Thyroid gland (tissue), 4 donors: ENCODE measurements around the gene CSNK1D. TPM values are rescaled to one million over a fixed set of nuclear protein-coding genes. Genes with fewer than 3 reads are reported as not detected.

Source experiments
- DNase-seq, 2 donors: peaks; one replicate each; pipeline ENCODE4 v3.0.0-alpha.2; 2019
- H3K27ac ChIP-seq, 3 donors: fragments of 200-600 bp; sonication (generic); 1 replicate in 2 of 3; 2 replicates in 1 of 3; pipeline ENCODE4 v1.5.1; 2016 to 2019; ENCODE audit warnings: mild to moderate bottlenecking in 1 of 3, moderate library complexity in 1 of 3
- H3K27me3 ChIP-seq: fragments of 200-600 bp; sonication (generic); one replicate; pipeline ENCODE4 v1.5.1; 2019
- H3K36me3 ChIP-seq, 2 donors: fragments of 200-600 bp; sonication (generic); one replicate each; pipeline ENCODE4 v1.5.1; 2016 to 2019
- H3K4me1 ChIP-seq, 2 donors: fragments of 200-600 bp; sonication (generic); one replicate each; pipeline ENCODE4 v1.5.1; 2017 to 2019
- H3K4me3 ChIP-seq, 3 donors: fragments of 200-600 bp; sonication (generic); replicated peaks in 1 of 3; 1 replicate in 2 of 3; 2 replicates in 1 of 3; pipeline ENCODE4 v1.5.1; 2016; ENCODE audit warnings: mild to moderate bottlenecking in 1 of 3
- H3K9me3 ChIP-seq: fragments of 200-600 bp; sonication (generic); one replicate; pipeline ENCODE4 v1.5.1; 2017
- CTCF ChIP-seq, 6 experiments: fragments of 200-600 bp in 3 of 6; fragments of 450-650 bp in 3 of 6; sonication (generic) in 3 of 6; IDR thresholded peaks; one replicate each; pipeline ENCODE4 v1.5.1; 2016 to 2019; ENCODE audit warnings: antibody characterized with exemption in 6 of 6, mild to moderate bottlenecking in 2 of 6, inconsistent platforms in 1 of 6, moderate library complexity in 1 of 6
- POLR2A ChIP-seq, 2 donors: fragments of 450-650 bp; IDR thresholded peaks; one replicate each; pipeline ENCODE4 v1.6.1; 2017; ENCODE audit warnings: antibody characterized with exemption in 2 of 2, mild to moderate bottlenecking in 2 of 2, moderate library complexity in 1 of 2
- WGBS, 2 donors: methylation state at CpG; one replicate each; pipeline ENCODE4 v1.1.5; 2017; 5-methylcytosine and 5-hydroxymethylcytosine counted together
- intact Hi-C: fragments of 100-400 bp; cut with DNase I; formaldehyde crosslinking; loops from one replicate; pipeline ENCODE4 v1.15.1; 2023
- total RNA-seq, 4 donors: library from RNA; depleted of rRNA; stranded (reverse); fragments of >200 nt; gene quantifications; one replicate each; pipeline ENCODE4 v1.2.3, GENCODE V29; 2016

CSNK1D gene
- total RNA-seq, 4 donors from 2014 or later = 47.3 to 91.2 (median 88.7) TPM

- no peaks in the 10 kb centered on the region for H3K36me3 ChIP-seq
- no peak for TF ChIP-seq CTCF (IDR thresholded peaks at IDR 0.05)
- TF ChIP-seq POLR2A (IDR thresholded peaks at IDR 0.05) = no peak
- intact Hi-C loops = no loop called here
- no peak for DNase-seq
- 83 to 87% methylated on average over 24 to 27 of the region's 27 CpGs for WGBS, 2 donors
- no peak overlapping the region for H3K4me3 ChIP-seq
- no peaks in the 10 kb centered on the region for H3K4me1 ChIP-seq
- H3K9me3 ChIP-seq = no peaks in the 10 kb centered on the region
- no peak overlapping the region for H3K27ac ChIP-seq
- no peaks in the 10 kb centered on the region for H3K27me3 ChIP-seq
These were observed 36.4 kb upstream of the CSNK1D start for GRCh38 chr17:82309656-82310570.

- Histone ChIP-seq H3K4me3 (no peak overlapping the region), H3K27ac (no peak overlapping the region), H3K36me3 (no peaks in the 10 kb centered on the region), H3K27me3 (no peaks in the 10 kb centered on the region), H3K4me1 (peaks cover 0 to 4% of the 10 kb centered on the region in 2 donors), H3K9me3 (no peaks in the 10 kb centered on the region)
- WGBS, 2 donors = 87% methylated on average over 20 of the region's 20 CpGs
- no peak for DNase-seq
- TF ChIP-seq CTCF (IDR thresholded peaks at IDR 0.05) (no peak), POLR2A (IDR thresholded peaks at IDR 0.05) (no peak)
- intact Hi-C loops = no loop called here
These were observed 32.3 kb upstream of the CSNK1D start for GRCh38 chr17:82305727-82306300.

- TF ChIP-seq CTCF (IDR thresholded peaks at IDR 0.05) (no peak), POLR2A (IDR thresholded peaks at IDR 0.05) (no peak)
- intact Hi-C loops = no loop called here
- H3K27ac ChIP-seq = no peak overlapping the region
- WGBS, 2 donors = 72 to 80% methylated on average over 17 to 23 of the region's 23 CpGs
- H3K27me3 ChIP-seq = no peaks in the 10 kb centered on the region
- no peaks in the 10 kb centered on the region for H3K9me3 ChIP-seq
- DNase-seq = no peak
- no peak overlapping the region for H3K4me3 ChIP-seq
- peaks cover 0 to 8% of the 10 kb centered on the region in 2 donors for H3K4me1 ChIP-seq
- H3K36me3 ChIP-seq = no peaks in the 10 kb centered on the region
These were observed 31.6 kb upstream of the CSNK1D start for GRCh38 chr17:82304826-82305726.

- TF ChIP-seq CTCF (IDR thresholded peaks at IDR 0.05) (no peak), POLR2A (IDR thresholded peaks at IDR 0.05) (no peak)
- DNase-seq = no peak
- Histone ChIP-seq H3K4me1 (peaks cover 0 to 9% of the 10 kb centered on the region in 2 donors), H3K36me3 (no peaks in the 10 kb centered on the region), H3K27me3 (no peaks in the 10 kb centered on the region), H3K4me3 (no peak overlapping the region), H3K27ac (no peak overlapping the region), H3K9me3 (no peaks in the 10 kb centered on the region)
- 77 to 81% methylated on average over 26 of the region's 26 CpGs for WGBS, 2 donors
- intact Hi-C loops = no loop called here
These were observed 30.7 kb upstream of the CSNK1D start for GRCh38 chr17:82303944-82304808.
